Tibial nerve (tissue), 4 donors: ENCODE measurements around the gene TRIM28. TPM values are rescaled to one million over a fixed set of nuclear protein-coding genes. Genes with fewer than 3 reads are reported as not detected.

Experiments
- DNase-seq, 2 donors: peaks; one replicate each; pipeline ENCODE4 v3.0.0-alpha.2; 2019; ENCODE audit warnings: low spot score in 2 of 2
- H3K27ac ChIP-seq, 4 donors: fragments of 200-600 bp; sonication (generic) in 3 of 4; one replicate each; pipeline ENCODE4 v1.5.1; 2017 to 2019; ENCODE audit warnings: mild to moderate bottlenecking in 1 of 4
- H3K27me3 ChIP-seq, 2 donors: fragments of 200-600 bp; sonication (generic) in 1 of 2; one replicate each; pipeline versions ENCODE4 v1.5.1 to v1.6.0; 2017 to 2019
- H3K36me3 ChIP-seq, 3 donors: fragments of 200-600 bp; sonication (generic); one replicate each; pipeline ENCODE4 v1.5.1; 2018 to 2019
- H3K4me1 ChIP-seq, 4 donors: fragments of 200-600 bp; sonication (generic) in 3 of 4; one replicate each; pipeline ENCODE4 v1.5.1; 2017 to 2019
- H3K4me3 ChIP-seq, 4 donors: fragments of 200-600 bp; sonication (generic) in 3 of 4; one replicate each; pipeline ENCODE4 v1.5.1; 2017 to 2019; ENCODE audit warnings: mild to moderate bottlenecking in 1 of 4, moderate library complexity in 1 of 4
- H3K9me3 ChIP-seq, 4 donors: fragments of 200-600 bp; sonication (generic) in 3 of 4; one replicate each; pipeline ENCODE4 v1.5.1; 2017 to 2019
- CTCF ChIP-seq, 5 experiments: fragments of 200-600 bp in 3 of 5; fragments of 450-650 bp in 2 of 5; sonication (generic) in 3 of 5; IDR thresholded peaks; one replicate each; pipeline ENCODE4 v1.5.1; 2016 to 2019; ENCODE audit warnings: antibody characterized with exemption in 5 of 5, mild to moderate bottlenecking in 3 of 5, moderate library complexity in 2 of 5
- EP300 ChIP-seq, 2 donors: sonication (generic); formaldehyde crosslinking; IDR thresholded peaks; one replicate each; pipeline ENCODE4 v1.6.1; 2017; ENCODE audit warnings: antibody characterized with exemption in 2 of 2, mild to moderate bottlenecking in 1 of 2
- POLR2A ChIP-seq, 2 donors: fragments of 450-650 bp; IDR thresholded peaks; one replicate each; pipeline ENCODE4 v1.6.1; 2017; ENCODE audit warnings: antibody characterized with exemption in 2 of 2, mild to moderate bottlenecking in 2 of 2, moderate library complexity in 2 of 2
- WGBS, 2 donors: methylation state at CpG; one replicate each; pipeline ENCODE4 v1.1.5; 2018; 5-methylcytosine and 5-hydroxymethylcytosine counted together
- total RNA-seq, 4 donors: library from RNA; depleted of rRNA; stranded (reverse); fragments of >200 nt; gene quantifications; one replicate each; pipeline ENCODE4 v1.1.0, GENCODE V29; 2016

TRIM28 gene
- total RNA-seq, 4 donors from 2014 or later, result 136 to 299 (median 159) TPM

GRCh38 chr19:58550362-58551122, 6.7 kb downstream of the TRIM28 start:
- no peak for TF ChIP-seq EP300 (IDR thresholded peaks at IDR 0.05)
- no peak for TF ChIP-seq CTCF (IDR thresholded peaks at IDR 0.05)
- no peak for TF ChIP-seq POLR2A (IDR thresholded peaks at IDR 0.05)
- 79 to 85% methylated on average over 10 to 13 of the region's 13 CpGs for WGBS, 2 donors
- Histone ChIP-seq H3K4me1 (peaks cover 0 to 50% (median 32%) of the 10 kb centered on the region in 4 donors), H3K27me3 (no peaks in the 10 kb centered on the region), H3K4me3 (no peak overlapping the region), H3K9me3 (no peaks in the 10 kb centered on the region), H3K36me3 (peaks cover 8 to 74% (median 42%) of the 10 kb centered on the region in 3 donors), H3K27ac (no peak overlapping the region)
- DNase-seq, result no peak

GRCh38 chr19:58551123-58551497, 7.2 kb downstream of the TRIM28 start:
- no peaks in the 10 kb centered on the region for H3K27me3 ChIP-seq
- peaks cover 8 to 75% (median 42%) of the 10 kb centered on the region in 3 donors for H3K36me3 ChIP-seq
- WGBS, 2 donors, result 44 to 53% methylated on average over 1 of the region's 1 CpG
- no peak overlapping the region for H3K4me3 ChIP-seq
- DNase-seq, result no peak
- H3K4me1 ChIP-seq, result peaks cover 0 to 50% (median 32%) of the 10 kb centered on the region in 4 donors
- H3K9me3 ChIP-seq, result no peaks in the 10 kb centered on the region
- TF ChIP-seq CTCF (IDR thresholded peaks at IDR 0.05) (no peak), EP300 (IDR thresholded peaks at IDR 0.05) (no peak), POLR2A (IDR thresholded peaks at IDR 0.05) (no peak)
- no peak overlapping the region for H3K27ac ChIP-seq

- no peak overlapping the region for H3K4me3 ChIP-seq
- H3K27me3 ChIP-seq, result no peaks in the 10 kb centered on the region
- peaks cover 8 to 83% (median 42%) of the 10 kb centered on the region in 3 donors for H3K36me3 ChIP-seq
- no peak for DNase-seq
- no peaks in the 10 kb centered on the region for H3K9me3 ChIP-seq
- no peak for TF ChIP-seq POLR2A (IDR thresholded peaks at IDR 0.05)
- no peak for TF ChIP-seq CTCF (IDR thresholded peaks at IDR 0.05)
- TF ChIP-seq EP300 (IDR thresholded peaks at IDR 0.05), result no peak
- 92 to 94% methylated on average over 18 of the region's 18 CpGs for WGBS, 2 donors
- H3K4me1 ChIP-seq, result peaks cover 4 to 50% (median 32%) of the 10 kb centered on the region in 4 donors
- H3K27ac ChIP-seq, result no peak overlapping the region
Observed at GRCh38 chr19:58551577-58552471, 8.0 kb downstream of the TRIM28 start.

- Histone ChIP-seq H3K9me3 (no peaks in the 10 kb centered on the region), H3K27ac (no peak overlapping the region), H3K27me3 (no peaks in the 10 kb centered on the region), H3K36me3 (peaks cover 8 to 75% (median 40%) of the 10 kb centered on the region in 3 donors), H3K4me3 (no peak overlapping the region), H3K4me1 (peaks cover 5 to 50% (median 37%) of the 10 kb centered on the region in 4 donors)
- no peak for DNase-seq
- no peak for TF ChIP-seq CTCF (IDR thresholded peaks at IDR 0.05)
- TF ChIP-seq EP300 (IDR thresholded peaks at IDR 0.05), result no peak
- TF ChIP-seq POLR2A (IDR thresholded peaks at IDR 0.05), result no peak
- WGBS, 2 donors, result 85 to 92% methylated on average over 2 of the region's 2 CpGs
Observed at GRCh38 chr19:58552655-58553054, 8.8 kb downstream of the TRIM28 start.
